ENCODE results near the gene GPAT3. TPM values are rescaled to one million over a fixed set of nuclear protein-coding genes. Genes with fewer than 3 reads are reported as not detected.

Gene GPAT3
- total and polyA plus RNA-seq, 2 of the 8 experiments (the other 6 are each of a cell fraction or from before 2014, with no cell fraction given), result 0.23 to 2.0 TPM

DNA sequence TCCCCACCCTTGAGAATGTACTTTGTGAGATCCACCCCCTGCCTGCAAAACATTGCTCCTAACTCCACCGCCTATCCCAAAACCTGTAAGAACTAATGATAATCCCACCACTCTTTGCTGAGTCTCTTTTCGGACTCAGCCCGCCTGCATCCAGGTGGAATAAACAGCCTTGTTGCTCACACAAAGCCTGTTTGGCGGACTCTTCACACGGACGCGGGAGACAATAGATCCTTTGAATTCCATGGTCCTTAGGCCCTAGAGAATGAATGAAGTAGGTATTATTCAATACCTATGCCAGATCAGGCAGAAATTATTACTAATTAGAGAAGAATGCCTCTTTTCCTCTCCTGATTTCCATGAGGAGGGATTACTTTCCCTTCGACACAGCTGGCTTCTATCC is 101.0 kb downstream of the GPAT3 start:
- H3K9ac ChIP-seq (replicated peaks in 1 of 4; ENCODE audit: extremely low read depth in 1 of 4, low read depth in 3 of 4, low read length in 3 of 4), result no peak overlapping the region

More for the DNA sequence above, 101.0 kb downstream of the GPAT3 start:
- H3K4me1 ChIP-seq (replicated peaks in 1 of 4; ENCODE audit: control insufficient read depth in 3 of 4, insufficient read depth in 4 of 4, low read length in 3 of 4), result no peaks in the 10 kb centered on the region
- DNase-seq (ENCODE audit: low read depth in 1 of 2, low spot score in 2 of 2), result no peak
- H3K4me3 ChIP-seq (ENCODE audit: extremely low read depth in 1 of 4, insufficient read depth in 2 of 4, low read depth in 3 of 4, low read length in 4 of 4), result no peak overlapping the region
- H4K8ac ChIP-seq (ENCODE audit: extremely low read depth, insufficient read depth, low read length), result no peak overlapping the region
- TF ChIP-seq YY1 (IDR thresholded peaks at IDR 0.05; ENCODE audit: low read depth, low read length) (no peak), GABPA (IDR thresholded peaks at IDR 0.05; ENCODE audit: borderline replicate concordance, insufficient read depth, low read length) (no peak), POLR2AphosphoS5 (IDR thresholded peaks at IDR 0.05; ENCODE audit: low read depth, low read length) (no peak), RFX5 (IDR thresholded peaks at IDR 0.05; ENCODE audit: borderline replicate concordance, low read depth, low read length) (no peak), CBX5 (IDR thresholded peaks at IDR 0.05; ENCODE audit: low read depth, low read length) (no peak), ASH2L (IDR thresholded peaks at IDR 0.05; ENCODE audit: low read length) (no peak), CBX8 (IDR thresholded peaks at IDR 0.05; ENCODE audit: borderline replicate concordance, low read depth, low read length) (no peak)
- no peak overlapping the region for H2AFZ ChIP-seq (ENCODE audit: low read length)
- no peak overlapping the region for H2AK5ac ChIP-seq (ENCODE audit: low read depth, low read length)
- H3K9me3 ChIP-seq (ENCODE audit: insufficient read depth in 2 of 2, low read depth in 1 of 2, low read length in 1 of 2), result no peaks in the 10 kb centered on the region
- H3K14ac ChIP-seq (ENCODE audit: insufficient read length), result no peak overlapping the region
- CTCF ChIA-PET (ENCODE audit: partially characterized antibody), result no interaction called here
- no peak overlapping the region for H2BK20ac ChIP-seq (ENCODE audit: low read length)
- H3K23me2 ChIP-seq (ENCODE audit: low read depth, low read length), result no peaks in the 10 kb centered on the region
- H3K56ac ChIP-seq (replicated peaks; ENCODE audit: insufficient read length, low read depth, low read length), result no peak overlapping the region
- H4K91ac ChIP-seq (replicated peaks; ENCODE audit: insufficient read length, low read length), result no peak overlapping the region
- FAIRE-seq, result no peak
- 95% methylated on average over 8 of the region's 8 CpGs; no CpG with 5 or more reads in 1 of the 2 experiments for WGBS, 2 experiments (ENCODE audit: extremely low coverage in 1 of 2, insufficient coverage in 1 of 2, insufficient read length in 1 of 2, insufficient replicate concordance in 2 of 2, low coverage in 1 of 2, low lambda C conversion rate in 2 of 2, missing lambda C conversion rate in 1 of 2)
- no peaks in the 10 kb centered on the region for H3K79me1 ChIP-seq (ENCODE audit: low read depth, low read length)
- no peak overlapping the region for H2BK120ac ChIP-seq (replicated peaks; ENCODE audit: low read depth, low read length)
- no peaks in the 10 kb centered on the region for H3K27me3 ChIP-seq (replicated peaks in 1 of 4; ENCODE audit: control insufficient read depth in 3 of 4, extremely low read depth in 1 of 4, insufficient read depth in 3 of 4, low read length in 3 of 4)
- no peak overlapping the region for H2BK15ac ChIP-seq (ENCODE audit: low read length)
- H3K79me2 ChIP-seq (ENCODE audit: control insufficient read depth in 1 of 2, insufficient read depth in 2 of 2, low read length in 2 of 2), result no peaks in the 10 kb centered on the region
- H3K4ac ChIP-seq (replicated peaks; ENCODE audit: insufficient read length, low read depth, low read length), result no peak overlapping the region
- H4K5ac ChIP-seq (ENCODE audit: insufficient read length, low read depth, low read length), result no peak overlapping the region
- no peak overlapping the region for H3K4me2 ChIP-seq (ENCODE audit: insufficient read depth in 1 of 2, low read depth in 2 of 2, low read length in 2 of 2)
- H3K18ac ChIP-seq (ENCODE audit: extremely low read depth, low read length), result no peak overlapping the region
- POLR2A ChIA-PET (ENCODE audit: partially characterized antibody), result no interaction called here
- no peaks in the 10 kb centered on the region for H4K20me1 ChIP-seq (replicated peaks in 1 of 2; ENCODE audit: control insufficient read depth in 1 of 2, insufficient read depth in 2 of 2, low read length in 2 of 2)
- no peak overlapping the region for H3K27ac ChIP-seq (ENCODE audit: low read depth, low read length)
- no peak overlapping the region for H2BK12ac ChIP-seq (ENCODE audit: low read depth, low read length)
- no peak overlapping the region for H3K23ac ChIP-seq (ENCODE audit: insufficient read length)
- H2BK5ac ChIP-seq (ENCODE audit: low read depth, low read length), result no peak overlapping the region
- H3K36me3 ChIP-seq (ENCODE audit: control insufficient read depth in 2 of 4, insufficient read depth in 4 of 4, low read length in 3 of 4), result no peaks in the 10 kb centered on the region

Data from H1 (cell line).